ENCODE data around the gene TPD52L2. TPM values are rescaled to one million over a fixed set of nuclear protein-coding genes. Genes with fewer than 3 reads are reported as not detected.
A peak's percentile ranks its signal among the peaks of the same experiment; 100 is the strongest.

Gene TPD52L2
- total RNA-seq, 1 experiment from 2014 or later = 76.4 TPM

GRCh38 chr20:63831993-63832686, 32.9 kb upstream of the TPD52L2 start:
- in situ Hi-C loops (cut with HindIII; ENCODE audit: low pct_unique_long_range_greater_than_20kb, low sequenced_read_pairs) = no loop called here
- no peak for DNase-seq (ENCODE audit: low read depth, low spot score)

DNA sequence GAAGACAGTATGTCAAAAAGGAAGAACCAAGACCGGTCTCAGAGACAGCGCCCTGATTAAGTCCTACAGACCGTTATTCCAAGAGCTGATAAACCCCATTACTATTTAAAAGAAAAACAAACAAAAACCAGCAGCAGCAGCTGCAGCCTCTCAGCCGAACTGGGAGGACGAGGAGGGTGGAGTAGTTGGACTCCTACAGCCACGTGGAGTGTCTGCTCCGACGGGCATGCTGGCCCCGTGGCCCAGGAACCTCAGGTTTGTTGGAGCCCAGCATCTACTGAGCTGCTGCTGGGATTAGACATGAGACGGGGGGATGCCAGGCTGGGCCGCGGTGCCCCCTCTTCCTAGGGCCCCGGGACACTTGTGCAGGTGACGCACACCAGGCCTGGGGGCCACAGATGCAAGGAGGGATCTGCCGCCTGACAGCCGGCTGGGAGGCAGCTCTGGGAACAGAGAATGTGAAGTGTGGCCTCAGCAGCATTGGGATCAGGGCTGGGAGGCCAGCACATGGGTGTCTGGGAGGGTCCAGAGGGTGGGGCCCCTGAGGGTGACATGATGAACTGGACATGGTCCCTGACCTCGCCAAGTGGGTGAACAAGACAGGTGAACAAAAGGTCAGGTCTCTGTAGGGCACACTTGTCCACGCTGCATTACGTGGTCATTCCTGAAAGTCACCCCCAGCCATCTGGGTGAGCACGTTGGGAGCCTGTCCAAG, 31.1 kb upstream of the TPD52L2 start:
- in situ Hi-C loops (cut with HindIII; ENCODE audit: low pct_unique_long_range_greater_than_20kb, low sequenced_read_pairs) = no loop called here
- no peak for DNase-seq (ENCODE audit: low read depth, low spot score)

DNA sequence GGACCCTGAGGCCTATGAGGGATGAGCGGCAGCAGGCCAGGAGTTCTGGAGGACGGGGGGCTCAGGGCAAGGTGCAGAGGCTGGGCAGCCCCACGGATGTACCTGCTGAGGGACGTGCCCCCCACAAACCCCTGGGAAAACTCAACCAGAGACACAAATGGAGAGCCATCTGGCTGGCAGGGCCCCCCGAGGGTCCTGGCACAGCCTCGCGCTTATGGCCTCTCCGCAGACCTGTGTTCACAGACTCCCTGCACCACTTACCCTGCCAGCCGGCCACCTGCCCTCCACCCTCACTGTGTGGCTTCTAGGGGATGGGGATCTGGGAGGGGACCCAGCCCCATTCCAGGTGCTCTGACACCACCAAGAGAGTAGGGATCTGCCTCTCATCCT, 30.6 kb upstream of the TPD52L2 start:
- in situ Hi-C loops (cut with HindIII; ENCODE audit: low pct_unique_long_range_greater_than_20kb, low sequenced_read_pairs) = no loop called here
- DNase-seq (ENCODE audit: low read depth, low spot score) = no peak

GRCh38 chr20:63835021-63835858, 29.8 kb upstream of the TPD52L2 start:
- in situ Hi-C loops (cut with HindIII; ENCODE audit: low pct_unique_long_range_greater_than_20kb, low sequenced_read_pairs) = no loop called here
- peak; percentile 75 for DNase-seq (ENCODE audit: low read depth, low spot score)

GRCh38 chr20:63836458-63837344, 28.4 kb upstream of the TPD52L2 start:
- no peak for DNase-seq (ENCODE audit: low read depth, low spot score)
- in situ Hi-C loops (cut with HindIII; ENCODE audit: low pct_unique_long_range_greater_than_20kb, low sequenced_read_pairs) = no loop called here

- no peak for DNase-seq (ENCODE audit: low read depth, low spot score)
- in situ Hi-C loops (cut with HindIII; ENCODE audit: low pct_unique_long_range_greater_than_20kb, low sequenced_read_pairs) = no loop called here
These were observed 27.6 kb upstream of the TPD52L2 start for GRCh38 chr20:63837479-63837878.

DNA sequence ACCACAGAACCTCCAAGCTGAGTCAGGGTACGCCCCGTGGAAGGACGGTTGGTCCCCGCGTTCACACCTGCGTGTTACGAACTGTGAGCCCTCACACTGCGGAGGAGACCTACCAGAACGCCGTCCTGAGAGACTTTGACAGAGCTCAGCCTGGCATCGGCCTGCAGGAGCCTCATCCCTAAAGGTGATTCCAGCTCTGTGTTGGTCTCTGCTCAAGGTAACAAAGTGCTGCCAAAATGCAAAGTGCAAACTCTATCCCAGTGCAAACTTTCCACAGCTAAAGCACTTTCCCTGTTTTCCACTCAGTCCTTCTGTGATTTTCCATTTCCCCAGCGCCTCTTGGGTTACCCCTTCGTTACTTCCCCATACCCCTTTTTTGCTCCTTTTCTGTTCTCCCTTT, 25.4 kb upstream of the TPD52L2 start:
- DNase-seq (ENCODE audit: low read depth, low spot score) = no peak
- in situ Hi-C loops (cut with HindIII; ENCODE audit: low pct_unique_long_range_greater_than_20kb, low sequenced_read_pairs) = no loop called here

DNA sequence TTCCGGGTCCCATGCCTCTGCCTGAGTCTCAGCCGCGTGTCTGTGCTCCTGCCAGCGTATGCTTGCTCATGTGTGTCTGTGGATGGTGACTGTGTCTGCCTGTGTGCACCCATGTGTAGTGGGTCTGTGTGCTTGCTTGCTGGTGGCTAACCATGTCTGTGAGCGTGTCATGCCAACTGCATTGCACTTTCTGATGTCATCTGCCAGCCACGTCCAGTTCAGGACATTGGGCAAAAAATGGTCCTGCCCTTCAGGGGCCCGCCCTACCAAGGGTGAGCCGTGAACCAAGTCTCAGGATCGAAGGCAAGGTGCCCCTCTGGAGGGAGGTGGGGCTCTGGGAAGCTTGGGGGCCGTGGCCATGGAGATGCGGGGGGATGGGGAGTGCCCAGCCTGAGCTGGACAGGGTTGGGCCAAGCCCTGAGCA, 24.7 kb upstream of the TPD52L2 start:
- in situ Hi-C loops (cut with HindIII; ENCODE audit: low pct_unique_long_range_greater_than_20kb, low sequenced_read_pairs) = no loop called here
- DNase-seq (ENCODE audit: low read depth, low spot score) = no peak

- DNase-seq (ENCODE audit: low read depth, low spot score) = no peak
- in situ Hi-C loops (cut with HindIII; ENCODE audit: low pct_unique_long_range_greater_than_20kb, low sequenced_read_pairs) = no loop called here
These were observed 22.8 kb upstream of the TPD52L2 start for GRCh38 chr20:63842258-63842657.

GRCh38 chr20:63843222-63843621, 21.8 kb upstream of the TPD52L2 start:
- DNase-seq (ENCODE audit: low read depth, low spot score) = no peak
- in situ Hi-C loops (cut with HindIII; ENCODE audit: low pct_unique_long_range_greater_than_20kb, low sequenced_read_pairs) = no loop called here

DNA sequence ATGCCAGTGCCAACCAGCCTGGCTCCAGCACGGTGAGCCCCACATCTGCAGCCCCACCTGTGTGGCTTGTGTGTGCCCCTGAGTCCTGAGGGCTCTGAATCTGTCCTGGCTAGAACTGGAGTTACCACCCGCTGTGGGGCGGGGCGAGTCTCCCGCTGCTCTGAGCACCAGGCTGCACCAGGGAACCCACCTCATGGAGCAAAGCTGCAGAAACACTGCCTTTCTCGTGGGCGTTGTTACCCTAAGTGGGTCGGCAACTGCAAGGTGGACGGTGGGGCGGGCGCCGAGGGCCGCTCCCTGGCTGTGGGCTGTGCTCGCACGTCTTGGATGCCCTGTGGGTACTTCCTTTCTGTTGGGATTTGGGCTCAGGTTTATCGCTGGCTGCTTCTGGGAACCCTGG, 21.3 kb upstream of the TPD52L2 start:
- in situ Hi-C loops (cut with HindIII; ENCODE audit: low pct_unique_long_range_greater_than_20kb, low sequenced_read_pairs) = no loop called here
- DNase-seq (ENCODE audit: low read depth, low spot score) = no peak

GRCh38 chr20:63844511-63844991, 20.5 kb upstream of the TPD52L2 start:
- in situ Hi-C loops (cut with HindIII; ENCODE audit: low pct_unique_long_range_greater_than_20kb, low sequenced_read_pairs) = no loop called here
- DNase-seq (ENCODE audit: low read depth, low spot score) = no peak

- DNase-seq (ENCODE audit: low read depth, low spot score) = no peak
- in situ Hi-C loops (cut with HindIII; ENCODE audit: low pct_unique_long_range_greater_than_20kb, low sequenced_read_pairs) = no loop called here
These were observed 18.8 kb upstream of the TPD52L2 start for GRCh38 chr20:63846128-63846771.

DNA sequence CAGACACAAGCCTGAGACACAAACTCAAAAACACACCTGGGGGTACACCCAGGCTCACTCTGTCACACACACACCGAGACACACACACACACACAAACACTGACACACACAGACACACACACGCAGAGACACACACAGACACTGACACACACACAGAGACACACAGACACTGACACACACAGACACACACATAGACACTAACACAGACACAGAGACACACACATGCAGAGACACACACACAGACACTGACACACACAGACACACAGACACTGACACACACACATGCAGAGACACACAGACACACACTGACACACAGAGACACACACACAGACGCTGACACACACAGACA, 18.2 kb upstream of the TPD52L2 start:
- in situ Hi-C loops (cut with HindIII; ENCODE audit: low pct_unique_long_range_greater_than_20kb, low sequenced_read_pairs) = no loop called here
- no peak for DNase-seq (ENCODE audit: low read depth, low spot score)

DNA sequence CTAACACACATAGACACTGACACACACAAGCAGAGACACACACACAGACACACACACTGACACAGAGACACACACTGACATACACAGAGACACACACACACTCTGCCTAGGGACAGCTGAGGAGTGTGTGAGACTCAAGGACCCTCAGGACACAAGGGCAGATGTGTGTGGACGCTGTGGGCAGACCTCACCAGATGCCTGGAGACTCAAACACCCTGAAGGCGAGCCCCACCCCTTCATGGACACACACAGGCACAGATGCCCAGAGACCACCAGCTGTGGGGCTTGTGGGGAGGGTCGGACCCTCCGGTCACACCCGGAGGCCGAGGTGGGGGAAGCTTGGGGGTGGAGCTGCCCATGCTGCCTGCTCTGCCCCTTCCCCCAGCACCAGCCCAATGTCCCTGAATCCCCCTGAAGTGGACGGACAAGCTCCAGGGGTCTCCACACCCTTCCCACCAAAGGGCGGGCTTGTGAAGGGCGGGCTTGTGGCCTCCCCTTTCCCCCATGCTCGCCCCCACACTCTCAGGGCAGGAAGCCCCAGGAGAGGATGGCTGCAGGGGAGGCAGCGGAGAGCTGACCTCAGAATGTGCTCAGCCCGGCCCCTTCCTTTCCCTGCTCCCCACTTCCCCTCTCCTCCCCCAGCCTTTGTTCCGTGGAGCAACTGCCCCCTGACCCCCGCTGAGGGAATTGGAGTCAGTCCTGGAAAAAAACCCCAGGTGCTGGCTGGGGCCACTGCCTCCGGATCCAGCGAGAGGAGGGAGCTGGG, 17.6 kb upstream of the TPD52L2 start:
- DNase-seq (ENCODE audit: low read depth, low spot score) = no peak
- in situ Hi-C loops (cut with HindIII; ENCODE audit: low pct_unique_long_range_greater_than_20kb, low sequenced_read_pairs) = no loop called here
